ENCODE results near the gene SMARCB1.

SMARCB1 gene

DNA sequence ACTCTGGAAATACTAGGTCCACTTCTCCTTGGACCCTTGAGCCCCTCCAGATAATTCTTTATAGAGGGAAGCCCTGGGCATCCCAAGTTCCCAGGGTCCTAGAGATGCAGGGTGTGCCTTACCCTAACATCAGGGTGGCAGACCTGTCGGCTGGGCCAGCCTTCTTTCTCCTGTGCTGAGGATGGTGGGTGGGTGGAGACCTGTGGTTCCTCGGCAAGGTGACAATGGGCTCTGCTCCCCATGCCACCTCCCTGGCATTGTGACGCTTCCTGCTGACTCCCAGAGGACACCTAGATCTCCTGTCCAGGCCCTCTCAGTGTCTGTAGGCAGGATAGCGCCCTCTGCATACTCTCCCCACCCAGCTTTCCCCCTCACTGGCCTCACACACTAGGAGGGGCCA is 55.8 kb downstream of the SMARCB1 start:
- ChIA-PET POLR2A (interaction anchor here (0.7 kb wide), 1 partner anchor 9 kb away, joined by 6 read pairs; no protein-coding TSS in a partner anchor), CTCF (interaction anchor here (0.6 kb wide), 1 partner anchor 53 kb away, joined by 3 read pairs; no protein-coding TSS in a partner anchor)
- WGBS (ENCODE audit: insufficient coverage): 96% methylated on average over 3 of the region's 4 CpGs
- Histone ChIP-seq H3K36me3 (ENCODE audit: control insufficient read depth in 4 of 4, insufficient read depth in 4 of 4, low read length in 3 of 4) (peaks cover 0 to 4% (median 0%) of the 10 kb centered on the region in 4 experiments), H3K27ac (ENCODE audit: insufficient read depth in 1 of 2, low read depth in 1 of 2, low read length in 2 of 2, poor library complexity in 1 of 2, severe bottlenecking in 2 of 2) (no peak overlapping the region), H3K4me3 (ENCODE audit: control insufficient read depth in 1 of 7, extremely low read depth in 1 of 7, insufficient read depth in 4 of 7, low read depth in 2 of 7, low read length in 6 of 7) (no peak overlapping the region), H3K4me1 (ENCODE audit: control extremely low read depth in 1 of 4, control insufficient read depth in 4 of 4, insufficient read depth in 4 of 4, low read length in 3 of 4) (peaks cover 2 to 63% (median 55%) of the 10 kb centered on the region in 4 experiments), H3K27me3 (replicated peaks in 2 of 5; ENCODE audit: control insufficient read depth in 4 of 5, insufficient read depth in 5 of 5, low read length in 4 of 5) (no peaks in the 10 kb centered on the region), H3K9me3 (ENCODE audit: control extremely low read depth in 1 of 5, control insufficient read depth in 4 of 5, insufficient read depth in 2 of 5, low read depth in 1 of 5, low read length in 4 of 5) (no peaks in the 10 kb centered on the region)
- no peak for DNase-seq

- no peaks in the 10 kb centered on the region for H3K36me3 ChIP-seq (ENCODE audit: control insufficient read depth in 4 of 4, insufficient read depth in 4 of 4, low read length in 3 of 4)
- peak overlapping the region in 2 of 7 experiments; percentile 28 to 55 for H3K4me3 ChIP-seq (ENCODE audit: control insufficient read depth in 1 of 7, extremely low read depth in 1 of 7, insufficient read depth in 4 of 7, low read depth in 2 of 7, low read length in 6 of 7)
- WGBS (ENCODE audit: insufficient coverage): 79% methylated on average over 8 of the region's 8 CpGs
- no peaks in the 10 kb centered on the region for H3K27me3 ChIP-seq (replicated peaks in 2 of 5; ENCODE audit: control insufficient read depth in 4 of 5, insufficient read depth in 5 of 5, low read length in 4 of 5)
- ChIA-PET POLR2A (interaction anchor here (1.4 to 3.0 kb wide), 3 partner anchors 10 to 13 kb away, joined by 4 to 12 read pairs (median 4); no protein-coding TSS in a partner anchor), CTCF (interaction anchor here (0.9 to 2.5 kb wide), 9 partner anchors 10 to 217 kb away, joined by 4 to 20 read pairs (median 5); partner anchors contain the start of genes CHCHD10 and SLC2A11)
- H3K9me3 ChIP-seq (ENCODE audit: control extremely low read depth in 1 of 5, control insufficient read depth in 4 of 5, insufficient read depth in 2 of 5, low read depth in 1 of 5, low read length in 4 of 5): no peaks in the 10 kb centered on the region
- no peak for DNase-seq
- H3K4me1 ChIP-seq (ENCODE audit: control extremely low read depth in 1 of 4, control insufficient read depth in 4 of 4, insufficient read depth in 4 of 4, low read length in 3 of 4): peaks cover 0 to 68% (median 51%) of the 10 kb centered on the region in 4 experiments
- peak overlapping the region in 1 of 2 experiments; percentile 29 for H3K27ac ChIP-seq (ENCODE audit: insufficient read depth in 1 of 2, low read depth in 1 of 2, low read length in 2 of 2, poor library complexity in 1 of 2, severe bottlenecking in 2 of 2)
Measured at GRCh38 chr22:23844739-23845202, 58.0 kb downstream of the SMARCB1 start.

- ChIA-PET POLR2A (interaction anchor here (0.6 to 3.0 kb wide), 5 partner anchors 10 to 149 kb away, joined by 3 to 12 read pairs (median 4); partner anchors contain the start of gene CHCHD10), CTCF (interaction anchor here (0.9 to 2.5 kb wide), 14 partner anchors 8 to 76 kb away, joined by 3 to 20 read pairs (median 4); partner anchors contain the start of genes CHCHD10 and MMP11)
- Histone ChIP-seq H3K4me3 (ENCODE audit: control insufficient read depth in 1 of 7, extremely low read depth in 1 of 7, insufficient read depth in 4 of 7, low read depth in 2 of 7, low read length in 6 of 7) (peak overlapping the region in 1 of 7 experiments; percentile 16), H3K4me1 (ENCODE audit: control extremely low read depth in 1 of 4, control insufficient read depth in 4 of 4, insufficient read depth in 4 of 4, low read length in 3 of 4) (peaks cover 0 to 65% (median 49%) of the 10 kb centered on the region in 4 experiments), H3K27ac (ENCODE audit: insufficient read depth in 1 of 2, low read depth in 1 of 2, low read length in 2 of 2, poor library complexity in 1 of 2, severe bottlenecking in 2 of 2) (no peak overlapping the region), H3K36me3 (ENCODE audit: control insufficient read depth in 4 of 4, insufficient read depth in 4 of 4, low read length in 3 of 4) (no peaks in the 10 kb centered on the region), H3K9me3 (ENCODE audit: control extremely low read depth in 1 of 5, control insufficient read depth in 4 of 5, insufficient read depth in 2 of 5, low read depth in 1 of 5, low read length in 4 of 5) (no peaks in the 10 kb centered on the region), H3K27me3 (replicated peaks in 2 of 5; ENCODE audit: control insufficient read depth in 4 of 5, insufficient read depth in 5 of 5, low read length in 4 of 5) (no peaks in the 10 kb centered on the region)
- 76% methylated on average over 6 of the region's 9 CpGs for WGBS (ENCODE audit: insufficient coverage)
- no peak for DNase-seq
Measured at GRCh38 chr22:23845265-23846080, 58.7 kb downstream of the SMARCB1 start.

GRCh38 chr22:23846081-23846469 is 59.3 kb downstream of the SMARCB1 start:
- Histone ChIP-seq H3K27ac (ENCODE audit: insufficient read depth in 1 of 2, low read depth in 1 of 2, low read length in 2 of 2, poor library complexity in 1 of 2, severe bottlenecking in 2 of 2) (no peak overlapping the region), H3K4me1 (ENCODE audit: control extremely low read depth in 1 of 4, control insufficient read depth in 4 of 4, insufficient read depth in 4 of 4, low read length in 3 of 4) (peaks cover 0 to 65% (median 49%) of the 10 kb centered on the region in 4 experiments), H3K4me3 (ENCODE audit: control insufficient read depth in 1 of 7, extremely low read depth in 1 of 7, insufficient read depth in 4 of 7, low read depth in 2 of 7, low read length in 6 of 7) (no peak overlapping the region), H3K36me3 (ENCODE audit: control insufficient read depth in 4 of 4, insufficient read depth in 4 of 4, low read length in 3 of 4) (no peaks in the 10 kb centered on the region), H3K27me3 (replicated peaks in 2 of 5; ENCODE audit: control insufficient read depth in 4 of 5, insufficient read depth in 5 of 5, low read length in 4 of 5) (peaks cover 0 to 1% (median 0%) of the 10 kb centered on the region in 5 experiments), H3K9me3 (ENCODE audit: control extremely low read depth in 1 of 5, control insufficient read depth in 4 of 5, insufficient read depth in 2 of 5, low read depth in 1 of 5, low read length in 4 of 5) (no peaks in the 10 kb centered on the region)
- DNase-seq: no peak
- POLR2A ChIA-PET: interaction anchor here (0.6 to 3.0 kb wide), 5 partner anchors 10 to 149 kb away, joined by 3 to 12 read pairs (median 4); partner anchors contain the start of gene CHCHD10
- WGBS (ENCODE audit: insufficient coverage): 75% methylated on average over 6 of the region's 7 CpGs
- CTCF ChIA-PET: interaction anchor here (0.9 to 2.5 kb wide), 13 partner anchors 8 to 76 kb away, joined by 3 to 20 read pairs (median 3); partner anchors contain the start of genes CHCHD10, MIF, MMP11 and SLC2A11

- ChIA-PET POLR2A (no interaction called here), CTCF (interaction anchor here (1.0 to 5.6 kb wide), 6 partner anchors 12 to 80 kb away, joined by 3 to 47 read pairs (median 14); partner anchors contain the start of genes CHCHD10, MIF and MMP11)
- Histone ChIP-seq H3K9me3 (ENCODE audit: control extremely low read depth in 1 of 5, control insufficient read depth in 4 of 5, insufficient read depth in 2 of 5, low read depth in 1 of 5, low read length in 4 of 5) (no peaks in the 10 kb centered on the region), H3K27ac (ENCODE audit: insufficient read depth in 1 of 2, low read depth in 1 of 2, low read length in 2 of 2, poor library complexity in 1 of 2, severe bottlenecking in 2 of 2) (no peak overlapping the region), H3K36me3 (ENCODE audit: control insufficient read depth in 4 of 4, insufficient read depth in 4 of 4, low read length in 3 of 4) (no peaks in the 10 kb centered on the region), H3K27me3 (replicated peaks in 2 of 5; ENCODE audit: control insufficient read depth in 4 of 5, insufficient read depth in 5 of 5, low read length in 4 of 5) (peaks cover 0 to 1% (median 0%) of the 10 kb centered on the region in 5 experiments), H3K4me3 (ENCODE audit: control insufficient read depth in 1 of 7, extremely low read depth in 1 of 7, insufficient read depth in 4 of 7, low read depth in 2 of 7, low read length in 6 of 7) (no peak overlapping the region), H3K4me1 (ENCODE audit: control extremely low read depth in 1 of 4, control insufficient read depth in 4 of 4, insufficient read depth in 4 of 4, low read length in 3 of 4) (peaks cover 0 to 65% (median 49%) of the 10 kb centered on the region in 4 experiments)
- no peak for DNase-seq
- WGBS (ENCODE audit: insufficient coverage): 95% methylated on average over 10 of the region's 18 CpGs
Measured at GRCh38 chr22:23847310-23847920, 60.6 kb downstream of the SMARCB1 start.

- Histone ChIP-seq H3K4me3 (ENCODE audit: control insufficient read depth in 1 of 7, extremely low read depth in 1 of 7, insufficient read depth in 4 of 7, low read depth in 2 of 7, low read length in 6 of 7) (no peak overlapping the region), H3K36me3 (ENCODE audit: control insufficient read depth in 4 of 4, insufficient read depth in 4 of 4, low read length in 3 of 4) (no peaks in the 10 kb centered on the region), H3K27me3 (replicated peaks in 2 of 5; ENCODE audit: control insufficient read depth in 4 of 5, insufficient read depth in 5 of 5, low read length in 4 of 5) (peaks cover 0 to 1% (median 0%) of the 10 kb centered on the region in 5 experiments), H3K27ac (ENCODE audit: insufficient read depth in 1 of 2, low read depth in 1 of 2, low read length in 2 of 2, poor library complexity in 1 of 2, severe bottlenecking in 2 of 2) (no peak overlapping the region), H3K4me1 (ENCODE audit: control extremely low read depth in 1 of 4, control insufficient read depth in 4 of 4, insufficient read depth in 4 of 4, low read length in 3 of 4) (peaks cover 0 to 58% (median 49%) of the 10 kb centered on the region in 4 experiments), H3K9me3 (ENCODE audit: control extremely low read depth in 1 of 5, control insufficient read depth in 4 of 5, insufficient read depth in 2 of 5, low read depth in 1 of 5, low read length in 4 of 5) (no peaks in the 10 kb centered on the region)
- 82% methylated on average over 20 of the region's 24 CpGs for WGBS (ENCODE audit: insufficient coverage)
- ChIA-PET CTCF (interaction anchor here (1.5 to 5.6 kb wide), 8 partner anchors 11 to 133 kb away, joined by 3 to 47 read pairs (median 15); partner anchors contain the start of genes CHCHD10, MMP11 and SLC2A11), POLR2A (no interaction called here)
- no peak for DNase-seq
Measured at GRCh38 chr22:23847991-23848864, 61.5 kb downstream of the SMARCB1 start.

Data from common myeloid progenitor, CD34-positive (primary cell).